T-cell (primary cell): ENCODE results near the gene EPN2. TPM values are rescaled to one million over a fixed set of nuclear protein-coding genes. Genes with fewer than 3 reads are reported as not detected.

Experiments
- ATAC-seq, 4 experiments: fragments of 200-7000 bp in 3 of 4; fragments of 150-1000 bp in 1 of 4; cut with Tn5 transposase; replicated peaks in 1 of 4; 1 replicate in 3 of 4; 2 replicates in 1 of 4; pipeline ENCODE4 v1.10.0; 2021; ENCODE audit warnings: moderate library complexity in 3 of 4, mild to moderate bottlenecking in 2 of 4, moderate number of reproducible peaks in 1 of 4
- CTCF ChIA-PET, 2 donors: fragments of 300-600 bp; sonication (Branson Sonifier 250); formaldehyde crosslinking; loops; one replicate each; lab custom pipeline; 2022; ENCODE audit warnings: antibody characterized with exemption in 2 of 2; lab: Charles Lee
- POLR2A ChIA-PET, 2 donors: fragments of 300-600 bp; sonication (Branson Sonifier 250); formaldehyde crosslinking; loops; one replicate each; lab custom pipeline; 2022; ENCODE audit warnings: antibody characterized with exemption in 2 of 2; lab: Charles Lee
- DNase-seq, 35 experiments: peaks; one replicate each; pipeline versions ENCODE4 v3.0.0 to v3.0.0-alpha.2; 2013 to 2023
- H3K27ac ChIP-seq: one replicate; pipeline ENCODE4 v1.5.1; 2013; ENCODE audit warnings: low read length
- H3K27me3 ChIP-seq, 2 experiments: replicated peaks in 1 of 2; 1 replicate in 1 of 2; 2 replicates in 1 of 2; pipeline versions ENCODE4 v1.6.1 to v1.7.0; 2013; ENCODE audit warnings: low read length in 1 of 2, mixed read lengths in 1 of 2; ENCODE audit not compliant: control insufficient read depth in 2 of 2, insufficient read depth in 2 of 2; ENCODE audit errors: extremely low read depth in 1 of 2
- H3K36me3 ChIP-seq, 2 donors: 1 replicate in 1 of 2; 2 replicates in 1 of 2; pipeline versions ENCODE4 v1.6.1 to v1.7.0; 2013; ENCODE audit warnings: low read length in 1 of 2; ENCODE audit not compliant: control insufficient read depth in 2 of 2, insufficient read depth in 1 of 2; ENCODE audit errors: extremely low read depth in 1 of 2
- H3K4me1 ChIP-seq, 2 experiments: 1 replicate in 1 of 2; 2 replicates in 1 of 2; pipeline versions ENCODE4 v1.6.1 to v1.7.0; 2013; ENCODE audit warnings: low read length in 2 of 2, mixed read lengths in 1 of 2; ENCODE audit not compliant: insufficient read depth in 2 of 2, control insufficient read depth in 1 of 2; ENCODE audit errors: extremely low read depth in 1 of 2
- H3K4me3 ChIP-seq, 2 donors: 1 replicate in 1 of 2; 2 replicates in 1 of 2; pipeline versions ENCODE4 v1.5.1 to v1.7.0; 2013; ENCODE audit warnings: mild to moderate bottlenecking in 2 of 2, low read length in 1 of 2, moderate library complexity in 1 of 2; ENCODE audit not compliant: control insufficient read depth in 1 of 2; ENCODE audit errors: extremely low read depth in 1 of 2
- H3K9me3 ChIP-seq: 2 replicates; pipeline ENCODE4 v1.7.0; 2013
- H3K27ac Mint-ChIP-seq, 2 donors: one replicate each; pipeline ENCODE4 v1.8.0; 2020 to 2021; ENCODE audit warnings: mild to moderate bottlenecking in 2 of 2, mixed read lengths in 2 of 2
- H3K27me3 Mint-ChIP-seq, 2 donors: one replicate each; pipeline ENCODE4 v1.8.0; 2021 to 2022; ENCODE audit warnings: mixed read lengths in 2 of 2
- H3K36me3 Mint-ChIP-seq: one replicate; pipeline ENCODE4 v1.8.0; 2021; ENCODE audit warnings: mixed read lengths
- H3K4me1 Mint-ChIP-seq, 3 donors: one replicate each; pipeline ENCODE4 v1.8.0; 2020 to 2022; ENCODE audit warnings: mixed read lengths in 3 of 3, mild to moderate bottlenecking in 1 of 3
- H3K4me3 Mint-ChIP-seq, 3 donors: one replicate each; pipeline ENCODE4 v1.8.0; 2020 to 2022; ENCODE audit warnings: mild to moderate bottlenecking in 3 of 3, mixed read lengths in 3 of 3, moderate library complexity in 3 of 3
- H3K9me3 Mint-ChIP-seq, 3 donors: one replicate each; pipeline ENCODE4 v1.8.0; 2020 to 2022; ENCODE audit warnings: mixed read lengths in 3 of 3
- WGBS: methylation state at CpG from one replicate; pipeline ENCODE4 v1.1.5; 2013; ENCODE audit warnings: missing lambda C conversion rate; ENCODE audit not compliant: insufficient coverage; 5-methylcytosine and 5-hydroxymethylcytosine counted together
- total RNA-seq, 35 experiments: library from RNA in 6 of 35; stranded (reverse) in 6 of 35; fragments of 120-200 nt in 1 of 35; gene quantifications; one replicate each; pipeline versions ENCODE4 v1.2.1 to v1.2.4 and lab custom pipeline; 2013 to 2026

Gene EPN2
- total RNA-seq, 5 donors from 2014 or later (not counting 1 experiment from before 2014, with no cell fraction given): 5.5 to 9.8 (median 8.4) TPM

DNA sequence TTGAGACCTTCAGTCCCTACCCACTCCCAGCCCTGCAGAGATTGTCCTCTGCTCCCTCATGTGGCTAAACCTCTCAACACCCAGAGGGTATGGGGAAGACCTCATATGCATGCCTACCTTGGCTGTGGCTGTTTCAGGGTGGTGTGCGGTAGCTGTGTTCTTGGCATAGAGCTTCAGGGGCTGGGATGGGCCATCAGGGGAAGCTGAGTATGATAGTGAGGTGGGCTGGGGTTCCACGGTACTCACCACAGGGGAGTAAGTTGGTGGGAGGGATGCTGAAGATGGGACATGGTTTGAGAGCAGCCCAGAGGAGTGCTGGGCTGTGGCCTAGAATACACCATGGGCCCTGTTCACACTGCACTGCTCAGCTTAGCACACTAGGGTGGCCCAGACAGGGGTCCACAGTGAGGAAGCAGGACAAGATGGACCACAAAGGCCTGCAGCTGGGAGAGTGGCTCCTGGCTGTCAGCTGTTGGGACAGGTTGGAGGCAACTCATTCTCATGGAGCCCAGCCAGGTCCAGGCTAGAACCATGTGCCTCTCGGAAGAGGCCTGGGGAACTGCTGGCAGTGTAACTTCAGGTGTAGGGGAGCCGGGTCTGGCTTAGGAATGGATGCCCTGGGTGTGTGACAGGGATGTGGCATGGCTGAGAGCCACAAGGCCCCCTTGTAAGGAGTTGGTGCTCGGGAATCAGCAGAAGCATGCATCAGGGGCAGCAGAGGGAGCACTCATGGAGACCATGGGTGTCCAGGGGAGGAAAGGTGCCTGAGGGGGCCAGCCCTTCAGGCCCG lies 146.7 kb downstream of the EPN2 start:
- POLR2A ChIA-PET: no interaction called here
- Histone ChIP-seq H3K27me3 (peaks cover 0 to 8% of the 10 kb centered on the region in 2 experiments), H3K4me3 (no peak overlapping the region), H3K9me3 (no peaks in the 10 kb centered on the region), H3K36me3 (peaks cover 0 to 33% of the 10 kb centered on the region in 2 donors), H3K27ac (no peak overlapping the region), H3K4me1 (peaks cover 2 to 6% of the 10 kb centered on the region in 2 experiments)
- Mint-ChIP-seq H3K36me3 (peaks cover 33% of the 10 kb centered on the region), H3K27me3 (peaks cover 0 to 4% of the 10 kb centered on the region in 2 donors), H3K9me3 (no peaks in the 10 kb centered on the region), H3K4me3 (no peak overlapping the region), H3K27ac (no peak overlapping the region), H3K4me1 (peaks cover 8 to 14% (median 9%) of the 10 kb centered on the region in 3 donors)
- no peak for DNase-seq
- CTCF ChIA-PET: no interaction called here
- ATAC-seq: no peak
- 93% methylated on average over 6 of the region's 6 CpGs for WGBS

DNA sequence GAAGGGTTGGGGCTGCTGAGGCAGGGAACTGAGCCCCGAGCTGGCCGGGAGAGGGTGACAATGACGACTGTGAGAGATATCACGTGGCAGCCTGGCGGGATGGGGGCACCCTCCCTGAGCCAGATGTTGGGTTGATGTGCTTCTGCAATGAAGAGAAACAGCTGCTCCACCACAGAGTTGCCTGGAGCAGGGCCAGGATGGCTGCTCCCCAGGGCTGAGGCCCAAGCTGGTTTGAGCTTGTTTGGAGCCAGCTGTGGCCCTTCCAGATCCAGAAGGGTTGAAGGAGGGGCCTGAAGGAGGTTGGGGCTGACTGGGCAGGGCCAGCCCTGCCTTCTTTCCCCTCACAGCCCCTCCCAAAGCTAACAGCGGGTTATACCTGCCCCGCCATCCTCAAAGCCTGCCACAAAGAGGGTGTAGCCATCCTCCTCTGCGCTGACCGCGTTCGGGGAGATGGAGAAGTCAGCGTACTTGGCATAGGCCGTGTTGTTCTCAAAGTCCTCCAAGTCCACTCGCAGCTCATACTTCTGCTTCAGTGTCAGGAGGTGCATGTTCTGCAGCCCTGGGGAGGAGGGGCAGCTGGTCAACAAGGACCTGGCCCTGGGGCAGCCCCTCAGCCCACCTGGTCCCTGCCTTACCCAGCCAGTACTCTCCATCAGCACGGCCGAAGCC lies 147.7 kb downstream of the EPN2 start:
- H3K4me1 ChIP-seq: peaks cover 0 to 2% of the 10 kb centered on the region in 2 experiments
- POLR2A ChIA-PET: interaction anchor here in 1 of 2 donors (0.6 kb wide), 1 partner anchor 152 kb away, joined by 4 read pairs; no protein-coding TSS in a partner anchor
- H3K9me3 Mint-ChIP-seq: no peaks in the 10 kb centered on the region
- no peaks in the 10 kb centered on the region for H3K9me3 ChIP-seq
- DNase-seq (no peak), ATAC-seq (no peak)
- no peak overlapping the region for H3K27ac ChIP-seq
- CTCF ChIA-PET: no interaction called here
- H3K4me1 Mint-ChIP-seq: peaks cover 2 to 14% (median 9%) of the 10 kb centered on the region in 3 donors
- no peak overlapping the region for H3K4me3 Mint-ChIP-seq
- WGBS: 74% methylated on average over 14 of the region's 16 CpGs
- H3K27ac Mint-ChIP-seq: no peak overlapping the region
- H3K27me3 ChIP-seq: peaks cover 0 to 8% of the 10 kb centered on the region in 2 experiments
- peaks cover 0 to 4% of the 10 kb centered on the region in 2 donors for H3K27me3 Mint-ChIP-seq
- H3K4me3 ChIP-seq: no peak overlapping the region
- H3K36me3 Mint-ChIP-seq: peaks cover 33% of the 10 kb centered on the region
- peaks cover 0 to 26% of the 10 kb centered on the region in 2 donors for H3K36me3 ChIP-seq

DNA sequence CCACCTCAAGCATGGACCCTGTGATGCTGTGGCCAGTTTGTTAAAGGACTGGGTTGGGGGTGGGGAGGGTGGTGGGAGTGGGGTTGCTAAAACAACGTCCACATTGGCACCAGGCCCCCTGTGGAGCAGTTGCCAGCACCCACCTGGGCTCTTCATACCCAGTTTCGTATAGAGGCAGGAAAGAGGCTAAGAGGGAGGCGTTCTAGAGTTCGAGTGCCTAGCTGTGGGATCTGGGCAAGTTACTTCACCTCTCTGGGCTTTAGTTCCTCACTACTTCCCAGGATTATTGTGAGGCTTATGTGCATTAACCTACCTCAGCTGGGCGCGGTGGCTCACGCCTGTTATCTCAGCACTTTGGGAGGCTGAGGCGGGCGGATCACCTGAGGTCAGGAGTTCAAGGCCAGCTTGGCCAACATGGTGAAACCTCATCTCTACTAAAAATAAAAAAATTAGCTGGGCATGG lies 148.4 kb downstream of the EPN2 start:
- peaks cover 0 to 21% of the 10 kb centered on the region in 2 donors for H3K36me3 ChIP-seq
- ChIA-PET CTCF (no interaction called here), POLR2A (no interaction called here)
- no peaks in the 10 kb centered on the region for H3K9me3 ChIP-seq
- WGBS: 80% methylated on average over 1 of the region's 9 CpGs
- Mint-ChIP-seq H3K9me3 (no peaks in the 10 kb centered on the region), H3K4me1 (peaks cover 2 to 14% (median 9%) of the 10 kb centered on the region in 3 donors), H3K36me3 (peaks cover 27% of the 10 kb centered on the region), H3K4me3 (no peak overlapping the region), H3K27ac (no peak overlapping the region), H3K27me3 (peaks cover 0 to 4% of the 10 kb centered on the region in 2 donors)
- peaks cover 0 to 8% of the 10 kb centered on the region in 2 experiments for H3K27me3 ChIP-seq
- no peak overlapping the region for H3K4me3 ChIP-seq
- H3K4me1 ChIP-seq: peaks cover 0 to 2% of the 10 kb centered on the region in 2 experiments
- DNase-seq: no peak
- no peak overlapping the region for H3K27ac ChIP-seq
- ATAC-seq: no peak

Other genes with a start within 250 kb of the EPN2 start
- gene FAM83G, start 232.6 kb upstream of the EPN2 start, total RNA-seq: 10 to 100 TPM in 3 of 5 donors, 1 to 10 TPM in 2; 4.9 to 23.3 (median 20.8) TPM
- gene GRAP, start 190.4 kb upstream of the EPN2 start, total RNA-seq: 10 to 100 TPM; 26.5 to 95.2 (median 74.0) TPM
- 100 to 1,000 TPM in 1 of 5 donors, 10 to 100 TPM in 4; 28.0 to 106 (median 85.5) TPM for gene GRAPL, start 109.8 kb upstream of the EPN2 start, total RNA-seq
- gene B9D1, start 125.4 kb downstream of the EPN2 start, total RNA-seq: 1 to 10 TPM; 1.2 to 2.5 (median 2.1) TPM
- gene MAPK7, start 141.1 kb downstream of the EPN2 start, total RNA-seq: 10 to 100 TPM; 14.6 to 29.8 (median 27.9) TPM
- gene MFAP4, start 149.8 kb downstream of the EPN2 start, total RNA-seq: under 1 TPM in 3 of 5 donors, not detected in 2; 0.18 to 0.63 (median 0.46) TPM
- 1 to 10 TPM in 3 of 5 donors, under 1 TPM in 2; 0.40 to 1.8 (median 1.2) TPM for gene RNF112, start 173.9 kb downstream of the EPN2 start, total RNA-seq